NCI-H1417 (cell line): ENCODE data around the gene NKTR.

Experiments
- DNase-seq, 3 experiments: peaks; one replicate each; lab custom pipeline; 2025; lab: John Stamatoyannopoulos, UW

Gene NKTR

DNA sequence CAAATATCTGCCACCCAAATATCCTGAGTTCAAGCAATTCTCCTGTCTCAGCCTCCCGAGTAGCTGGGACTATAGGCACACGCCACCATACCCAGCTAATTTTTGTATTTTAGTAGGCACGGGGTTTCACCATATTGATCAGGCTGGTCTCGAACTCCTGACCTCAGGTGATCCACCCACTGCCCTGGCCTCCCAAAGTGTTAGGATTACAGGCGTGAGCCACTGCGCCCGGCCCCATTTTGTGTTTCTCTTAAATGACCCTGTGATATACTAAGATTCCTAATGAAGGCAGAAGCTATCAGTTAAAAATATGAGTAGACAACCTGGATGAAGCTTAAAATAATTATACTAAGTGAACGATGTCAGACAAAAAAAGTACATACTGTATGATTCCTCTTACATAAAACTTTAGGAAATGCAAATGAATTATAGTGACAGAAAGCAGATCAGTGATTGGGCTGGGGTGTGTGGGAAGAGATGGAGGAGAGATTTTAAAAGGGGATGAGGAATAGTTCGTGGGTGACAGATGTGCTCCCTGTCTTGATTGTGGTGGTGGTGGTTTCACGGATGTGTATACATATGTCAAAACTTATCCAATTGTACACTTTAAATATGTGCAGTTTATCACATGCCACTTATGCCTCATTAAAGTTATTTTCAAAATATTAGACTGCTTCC is 81.0 kb downstream of the NKTR start:
- DNase-seq: no peak

DNA sequence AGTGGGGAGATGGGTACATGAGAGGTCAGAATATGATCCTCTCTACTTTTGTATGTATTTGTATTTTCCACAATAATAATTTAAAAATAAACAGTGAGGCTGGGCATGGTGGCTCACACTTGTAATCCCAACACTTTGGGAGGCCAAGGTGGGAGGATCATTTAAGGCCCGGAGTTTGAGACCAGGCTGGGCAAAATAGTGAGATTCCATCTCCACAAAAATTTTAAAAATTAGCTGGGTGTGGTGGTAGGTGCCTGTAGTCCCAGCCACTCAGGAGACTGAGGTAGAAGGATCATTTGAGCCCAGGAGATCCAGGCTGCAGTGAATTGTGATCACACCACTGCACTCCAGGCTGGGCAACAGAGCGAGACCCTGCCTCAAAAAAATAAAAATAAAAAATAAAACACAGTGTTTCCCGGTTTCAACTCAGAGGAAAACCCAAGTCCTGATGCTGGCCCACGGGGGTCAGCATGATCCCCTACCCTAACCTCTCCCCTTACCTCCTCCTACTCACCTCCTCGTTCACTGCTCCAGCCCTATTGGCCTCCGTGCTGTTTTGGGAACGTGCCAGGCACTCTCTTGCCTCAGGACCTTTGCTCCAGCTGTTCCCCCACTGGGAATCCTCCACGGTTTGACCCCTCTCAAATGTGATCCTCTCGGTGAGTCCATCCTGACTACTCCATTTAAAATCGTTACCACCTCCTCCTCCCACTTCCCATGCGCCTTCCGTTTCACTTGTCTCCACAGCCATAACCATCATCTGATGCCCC is 82.0 kb downstream of the NKTR start:
- no peak for DNase-seq

DNA sequence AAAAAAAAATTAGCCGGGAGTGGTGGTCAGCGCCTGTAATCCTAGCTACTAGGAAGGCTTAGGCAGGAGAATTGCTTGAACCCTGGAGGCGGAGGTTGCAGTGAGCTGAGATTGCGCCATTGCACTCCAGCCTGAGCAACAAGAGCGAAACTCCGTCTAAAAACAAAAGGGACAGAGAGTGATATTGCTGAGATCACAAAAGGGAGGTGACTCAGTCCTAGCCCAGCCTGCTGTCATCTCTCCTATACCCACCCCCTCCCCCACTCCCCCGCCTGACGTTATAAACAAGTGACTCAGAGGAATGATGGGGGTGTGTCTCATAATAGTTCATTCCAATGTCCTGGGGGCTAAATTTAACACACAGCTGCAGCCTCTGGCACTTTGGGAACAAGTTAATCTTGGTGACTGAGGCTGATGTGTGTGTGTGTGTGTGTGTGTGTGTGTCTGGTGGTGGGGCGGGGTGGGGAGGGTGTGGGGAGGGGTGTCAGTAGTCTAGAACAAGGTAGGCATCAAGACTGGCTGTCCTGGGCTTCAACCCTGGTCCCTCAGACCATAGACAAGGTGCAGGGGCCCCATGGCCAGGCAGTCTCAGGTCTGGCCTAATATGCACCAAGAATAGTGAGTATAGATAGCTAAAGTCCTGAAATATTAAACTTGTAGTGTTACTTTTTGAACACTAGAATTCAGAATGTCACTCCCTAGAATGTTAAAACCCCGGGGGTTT is 83.6 kb downstream of the NKTR start:
- peak in 1 of 3 experiments; percentile 1 for DNase-seq

DNA sequence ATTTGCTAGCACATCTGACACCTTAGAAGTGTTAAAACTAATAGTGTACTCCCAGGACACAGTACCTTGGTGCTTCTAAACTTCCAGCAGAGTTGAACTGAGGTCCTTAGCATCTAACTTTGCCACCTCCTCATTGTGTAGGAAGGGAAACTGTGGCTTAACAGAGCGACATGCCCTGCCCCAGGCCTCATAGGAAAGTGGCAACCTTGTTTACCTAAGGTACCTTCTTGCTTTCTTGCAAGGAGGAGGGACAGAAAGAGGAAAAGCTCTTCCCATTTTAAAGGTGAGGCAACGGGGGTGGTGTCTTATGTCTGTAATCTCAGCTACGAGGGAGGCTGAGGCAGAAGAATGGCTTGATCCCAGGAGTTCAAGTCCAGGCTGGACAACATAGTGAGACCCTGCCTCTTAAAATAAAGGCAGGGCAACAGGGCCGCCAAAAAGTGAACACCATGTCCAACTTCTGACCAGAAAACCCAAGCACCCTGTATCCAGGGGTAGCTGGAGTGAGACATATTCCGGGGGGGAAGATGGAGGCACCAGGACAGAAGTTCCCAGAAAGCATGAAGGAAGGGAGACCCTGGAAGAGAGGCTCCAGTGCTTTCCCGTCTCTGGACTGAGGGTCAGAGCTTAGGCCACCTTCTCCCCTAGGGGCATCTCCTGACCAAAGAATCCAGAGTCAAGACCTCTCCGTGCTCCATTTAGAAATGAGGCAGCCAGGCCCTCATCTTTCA is 84.3 kb downstream of the NKTR start:
- no peak for DNase-seq

DNA sequence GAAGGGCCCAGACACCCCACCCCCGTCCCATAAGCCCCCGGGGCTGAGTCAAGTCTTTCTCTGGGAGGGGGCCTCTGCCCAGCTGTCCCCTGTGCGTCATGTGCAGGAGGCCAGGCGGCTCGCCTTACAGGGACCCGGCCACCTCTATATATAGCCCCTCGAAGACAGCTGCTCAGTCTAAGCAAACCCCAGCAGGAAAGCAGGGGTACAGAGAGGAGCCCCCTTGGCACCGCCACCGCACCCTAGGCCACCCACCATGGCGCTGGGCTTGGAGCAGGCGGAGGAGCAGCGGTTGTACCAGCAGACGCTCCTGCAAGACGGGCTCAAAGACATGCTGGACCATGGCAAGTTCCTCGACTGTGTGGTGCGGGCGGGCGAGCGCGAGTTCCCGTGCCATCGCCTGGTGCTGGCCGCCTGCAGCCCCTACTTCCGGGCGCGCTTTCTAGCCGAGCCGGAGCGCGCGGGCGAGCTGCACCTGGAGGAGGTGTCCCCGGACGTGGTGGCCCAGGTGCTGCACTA is 84.9 kb downstream of the NKTR start, which contains the start of gene KLHL40:
TSS of gene KLHL40 (plus strand) at position 175 of the 519 bp plus-strand sequence. CDS start at position 257, 82 bp downstream.
- no peak for DNase-seq

DNA sequence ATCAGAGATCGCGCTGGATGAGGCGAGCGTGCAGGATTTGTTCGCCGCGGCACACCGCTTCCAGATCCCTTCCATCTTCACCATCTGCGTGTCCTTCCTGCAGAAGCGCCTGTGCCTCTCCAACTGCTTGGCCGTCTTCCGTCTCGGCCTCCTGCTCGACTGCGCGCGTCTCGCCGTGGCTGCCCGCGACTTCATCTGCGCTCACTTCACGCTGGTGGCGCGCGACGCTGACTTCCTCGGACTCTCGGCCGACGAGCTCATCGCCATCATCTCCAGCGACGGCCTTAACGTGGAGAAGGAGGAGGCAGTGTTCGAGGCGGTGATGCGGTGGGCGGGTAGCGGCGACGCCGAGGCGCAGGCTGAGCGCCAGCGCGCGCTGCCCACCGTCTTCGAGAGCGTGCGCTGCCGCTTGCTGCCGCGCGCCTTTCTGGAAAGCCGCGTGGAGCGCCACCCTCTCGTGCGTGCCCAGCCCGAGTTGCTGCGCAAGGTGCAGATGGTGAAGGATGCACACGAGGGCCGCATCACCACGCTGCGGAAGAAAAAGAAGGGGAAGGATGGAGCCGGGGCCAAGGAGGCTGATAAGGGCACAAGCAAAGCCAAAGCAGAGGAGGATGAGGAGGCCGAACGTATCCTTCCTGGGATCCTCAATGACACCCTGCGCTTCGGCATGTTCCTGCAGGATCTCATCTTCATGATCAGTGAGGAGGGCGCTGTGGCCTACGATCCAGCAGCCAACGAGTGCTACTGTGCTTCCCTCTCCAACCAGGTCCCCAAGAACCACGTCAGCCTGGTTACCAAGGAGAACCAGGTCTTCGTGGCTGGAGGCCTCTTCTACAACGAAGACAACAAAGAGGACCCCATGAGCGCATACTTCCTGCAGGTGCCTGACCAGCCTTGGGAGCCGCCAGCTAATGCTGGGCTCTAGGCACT is 85.7 kb downstream of the NKTR start:
- DNase-seq: no peak

DNA sequence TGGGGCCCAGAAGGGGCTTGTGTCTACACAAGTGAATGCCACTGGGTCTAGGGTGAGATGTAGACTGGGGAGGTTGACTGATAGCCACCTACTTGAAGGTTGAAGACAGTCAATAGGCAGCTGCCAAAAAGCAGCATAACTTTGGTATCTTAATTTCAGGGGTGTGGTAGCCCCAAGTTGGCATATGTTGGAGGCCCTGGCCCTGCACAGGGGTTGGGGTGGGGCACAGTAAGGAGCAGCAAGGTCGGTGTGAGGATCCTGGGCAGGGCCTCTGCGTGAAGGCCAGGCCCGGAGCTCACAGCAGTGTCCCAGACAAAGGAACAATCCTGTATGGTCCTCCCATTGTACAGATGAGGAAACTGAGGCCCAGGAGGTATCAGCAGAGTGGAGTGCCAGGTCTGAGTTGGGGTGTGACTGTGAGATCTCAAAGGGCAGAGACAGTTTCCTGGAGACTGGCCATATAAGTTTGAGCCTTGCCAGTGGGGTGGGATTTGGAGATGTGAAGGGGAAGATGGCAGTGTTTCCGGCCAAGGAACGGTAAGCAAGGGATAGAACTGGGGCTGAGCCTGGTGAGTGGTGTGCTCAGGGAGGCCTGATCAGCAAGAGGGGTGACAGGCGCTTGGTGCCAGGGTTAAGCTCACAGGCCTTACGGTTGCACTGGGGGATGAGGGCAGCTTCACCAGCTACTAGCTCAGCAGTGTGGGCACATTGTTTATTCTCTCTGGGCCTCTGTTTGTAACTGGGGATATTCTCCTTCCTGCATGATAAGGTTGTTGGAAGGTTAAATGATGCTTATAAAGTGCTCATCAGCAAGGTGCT is 86.6 kb downstream of the NKTR start:
- no peak for DNase-seq

DNA sequence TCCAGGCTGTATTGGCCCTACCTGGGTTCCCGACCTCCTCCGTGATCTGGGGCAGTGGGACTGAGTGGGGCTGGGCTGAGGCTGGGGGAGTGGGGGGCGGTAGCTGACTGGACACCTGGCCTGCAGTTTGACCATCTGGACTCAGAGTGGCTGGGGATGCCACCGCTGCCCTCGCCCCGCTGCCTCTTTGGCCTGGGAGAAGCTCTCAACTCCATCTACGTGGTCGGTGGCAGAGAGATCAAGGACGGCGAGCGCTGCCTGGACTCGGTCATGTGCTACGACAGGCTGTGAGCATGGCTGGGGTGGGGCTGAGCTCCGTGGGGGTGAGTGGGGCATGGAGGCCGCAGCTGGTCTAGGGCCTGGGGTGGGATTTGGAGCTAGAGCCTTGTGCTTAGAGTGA is 87.5 kb downstream of the NKTR start:
- no peak for DNase-seq

DNA sequence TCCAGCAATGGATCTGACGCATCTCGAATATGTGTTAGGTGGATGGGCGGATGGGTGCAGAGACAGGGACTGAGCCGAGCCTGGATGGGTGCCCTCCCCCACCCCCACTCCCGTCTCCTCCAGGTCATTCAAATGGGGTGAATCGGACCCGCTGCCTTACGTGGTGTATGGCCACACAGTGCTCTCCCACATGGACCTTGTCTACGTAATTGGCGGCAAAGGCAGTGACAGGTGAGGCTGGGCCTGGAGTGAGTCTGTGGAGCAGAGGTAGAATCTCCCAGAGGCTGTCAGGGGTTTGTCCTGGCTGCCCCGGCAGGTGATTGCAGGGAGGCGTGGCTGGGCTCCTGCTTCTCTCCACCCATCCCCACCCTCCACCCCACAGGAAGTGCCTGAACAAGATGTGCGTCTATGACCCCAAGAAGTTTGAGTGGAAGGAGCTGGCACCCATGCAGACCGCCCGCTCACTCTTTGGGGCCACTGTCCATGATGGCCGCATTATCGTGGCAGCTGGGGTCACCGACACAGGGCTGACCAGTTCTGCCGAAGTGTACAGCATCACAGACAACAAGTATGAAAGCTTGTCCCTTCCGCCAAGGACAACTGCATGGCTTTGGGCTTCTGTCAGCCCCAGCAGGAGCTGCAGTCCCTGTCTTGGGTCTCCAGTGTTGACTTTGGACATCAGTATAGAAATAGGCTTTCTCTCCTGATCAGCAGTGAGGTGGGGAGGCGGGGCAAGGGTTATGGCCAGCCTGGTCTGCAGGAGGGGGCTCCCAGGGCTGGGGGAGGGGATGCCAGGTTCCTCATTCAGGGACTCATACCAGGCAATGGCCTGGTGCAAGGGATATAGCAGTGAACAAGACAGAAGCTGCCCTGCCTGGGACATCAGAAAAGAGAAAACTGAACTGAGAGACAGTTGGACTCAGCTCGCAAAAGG is 88.3 kb downstream of the NKTR start:
- no peak for DNase-seq

DNA sequence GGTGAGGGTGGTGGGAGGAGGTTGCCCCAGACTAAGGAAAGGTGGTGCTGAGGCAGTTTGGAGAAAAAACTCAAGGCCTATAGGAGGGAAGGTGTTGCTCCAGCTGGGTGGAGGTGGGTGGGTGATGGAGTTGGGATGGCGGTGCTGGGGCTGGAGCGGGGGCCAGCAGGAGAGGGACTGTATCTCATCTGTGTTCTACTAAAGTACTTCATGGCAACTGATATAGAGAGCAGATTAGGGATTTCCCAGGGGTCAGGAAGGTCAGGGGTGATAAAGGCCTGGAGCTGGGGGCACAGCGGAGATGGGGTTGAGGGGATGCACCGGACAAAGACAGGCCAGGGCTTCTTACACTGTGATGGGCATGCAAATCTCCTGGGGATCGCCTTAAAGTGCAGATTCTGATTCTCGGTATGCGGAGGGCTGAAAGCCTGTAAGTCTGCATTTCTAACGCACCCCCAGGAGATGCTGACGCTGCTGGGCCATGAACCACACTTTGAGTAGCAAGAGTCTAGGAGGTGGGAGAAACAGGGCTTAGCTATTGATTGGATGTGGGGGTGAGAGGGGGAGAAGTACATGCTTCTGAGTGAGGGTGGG is 89.0 kb downstream of the NKTR start:
- DNase-seq: no peak

DNA sequence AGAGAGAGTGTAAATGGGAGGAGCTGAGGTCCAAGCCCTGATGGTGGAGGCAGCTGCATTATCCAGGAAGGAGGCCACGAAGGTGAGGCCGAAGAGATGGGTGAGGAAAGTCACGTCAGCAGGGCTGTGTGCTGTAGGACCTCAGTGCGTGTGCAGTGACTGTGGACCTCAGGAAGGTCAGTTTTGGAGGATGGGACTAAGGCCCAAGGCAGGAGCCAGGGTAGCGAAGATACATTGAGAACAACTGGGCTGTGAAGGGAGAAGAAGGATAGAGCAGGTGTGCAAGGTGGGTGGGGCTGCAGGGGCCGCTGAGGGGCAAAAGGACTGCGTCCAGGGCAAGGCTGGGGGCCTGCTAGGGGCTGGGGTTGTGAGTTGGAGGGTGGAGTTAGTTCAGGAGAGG is 89.7 kb downstream of the NKTR start:
- DNase-seq: no peak

DNA sequence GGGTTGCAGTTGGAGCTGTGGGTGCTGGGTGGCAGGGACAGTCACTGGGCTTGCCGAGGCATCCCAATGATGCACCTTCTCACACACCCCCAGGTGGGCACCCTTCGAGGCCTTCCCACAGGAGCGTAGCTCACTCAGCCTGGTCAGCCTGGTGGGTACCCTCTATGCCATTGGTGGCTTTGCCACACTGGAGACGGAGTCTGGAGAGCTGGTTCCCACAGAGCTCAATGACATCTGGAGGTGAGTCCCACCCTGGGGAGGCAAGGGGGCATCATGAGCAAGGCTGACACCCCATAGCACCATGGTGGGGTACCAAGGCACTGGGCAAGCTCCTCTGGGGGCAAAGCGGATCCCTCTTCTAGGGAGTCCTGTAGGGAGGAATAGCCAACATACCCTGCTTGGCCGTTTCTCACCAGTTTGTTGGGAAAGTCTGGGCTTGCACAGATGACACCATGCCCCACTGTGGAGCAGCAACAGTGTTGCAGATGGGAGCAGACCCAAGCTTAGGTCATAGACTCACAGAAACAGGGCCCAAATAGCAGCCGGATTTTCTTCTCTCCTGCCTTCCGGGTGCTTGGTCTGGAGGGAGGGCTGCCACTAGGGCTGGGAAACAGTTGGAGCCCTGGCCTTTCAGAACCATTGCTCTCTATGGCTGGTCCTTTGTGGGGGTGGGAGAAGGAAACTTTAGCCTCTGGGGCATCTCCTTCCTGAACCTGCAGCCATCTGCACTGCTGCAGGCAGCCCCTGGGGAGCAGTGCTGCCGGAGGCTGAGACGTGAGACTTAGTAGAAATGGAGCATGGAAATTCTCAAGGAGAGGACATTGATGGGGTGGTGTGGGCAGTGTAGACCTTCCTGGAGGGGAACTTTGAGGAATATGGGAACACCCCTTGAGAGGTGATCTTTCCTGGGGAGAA is 90.5 kb downstream of the NKTR start:
- DNase-seq: no peak

DNA sequence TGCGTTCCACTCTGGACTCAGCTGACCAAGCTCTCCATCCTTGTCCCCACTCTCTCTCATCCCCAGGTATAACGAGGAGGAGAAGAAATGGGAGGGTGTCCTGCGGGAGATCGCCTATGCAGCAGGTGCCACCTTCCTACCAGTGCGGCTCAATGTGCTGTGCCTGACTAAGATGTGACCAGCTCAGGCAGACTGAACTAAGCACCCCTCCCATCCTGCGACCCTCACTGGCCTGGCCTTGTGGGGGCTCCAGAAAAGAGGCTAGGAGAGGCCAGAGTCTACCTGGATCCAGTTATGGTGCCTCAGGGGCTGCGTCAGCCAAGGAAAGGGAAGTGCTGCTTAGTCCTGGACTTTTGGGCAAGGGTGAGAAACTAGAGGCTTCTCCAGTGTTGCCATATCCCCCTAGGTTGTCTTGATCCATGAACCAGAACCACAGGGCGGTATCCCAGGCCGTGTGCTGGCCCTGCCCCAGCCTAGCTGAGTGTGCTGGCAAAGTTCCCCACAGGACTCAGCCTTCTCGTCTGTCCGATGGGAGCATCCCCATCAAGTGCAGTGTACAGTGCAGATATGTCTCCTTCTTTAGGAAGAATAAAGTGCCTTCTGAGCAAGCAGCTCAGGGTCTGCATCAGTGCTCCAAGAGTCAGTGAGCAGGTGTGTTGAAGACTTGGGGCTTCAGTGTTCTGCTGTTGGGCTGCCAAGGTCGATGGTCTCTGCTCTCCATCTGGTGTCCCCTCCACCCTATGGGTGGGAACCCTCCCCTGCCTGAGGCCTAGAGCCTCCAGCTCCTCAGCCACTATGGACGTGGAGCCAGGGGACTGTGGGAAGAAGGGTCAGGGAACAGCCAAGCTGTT is 91.6 kb downstream of the NKTR start:
- no peak for DNase-seq

DNA sequence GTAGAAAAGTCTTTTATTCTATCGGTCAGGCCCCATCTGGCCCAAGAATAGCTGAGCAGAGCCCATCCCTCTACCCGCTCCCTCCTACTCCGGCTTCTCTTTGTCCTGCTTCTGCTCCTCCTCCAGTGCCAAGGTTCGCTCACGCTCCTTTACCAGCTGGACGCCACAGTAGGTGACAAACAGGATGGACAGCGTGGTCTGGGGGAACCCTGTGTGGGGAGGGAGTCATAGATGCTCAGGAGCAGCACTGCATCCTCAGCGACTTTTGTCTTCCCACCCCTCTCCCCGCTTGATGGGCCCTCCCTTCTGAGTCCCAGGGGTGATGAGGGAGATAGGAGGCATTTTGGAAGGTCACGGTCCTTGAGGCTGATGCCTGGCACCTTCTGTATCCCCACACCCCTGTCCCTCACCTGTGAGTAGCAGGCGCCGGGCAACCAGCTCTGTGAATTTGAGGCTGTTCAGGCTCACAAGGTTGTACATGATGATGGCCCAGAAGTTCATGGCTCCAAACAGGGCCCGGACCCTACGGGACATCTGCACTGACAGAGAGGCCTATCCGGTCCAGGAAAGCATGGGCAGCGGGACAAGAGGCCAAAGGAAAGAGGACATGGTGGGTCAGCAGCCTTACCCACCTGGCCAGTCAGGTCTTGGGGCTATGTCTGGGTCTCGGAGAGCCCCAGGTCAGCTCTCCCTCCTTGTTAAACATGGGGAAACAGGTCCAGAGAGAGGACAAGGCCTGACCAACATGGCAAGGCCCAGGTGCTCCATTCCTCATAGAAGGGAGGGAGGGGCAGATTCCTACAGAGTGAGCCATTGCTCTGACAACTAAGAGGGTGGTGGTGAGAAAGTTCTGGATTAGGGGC is 92.4 kb downstream of the NKTR start:
- DNase-seq: no peak

DNA sequence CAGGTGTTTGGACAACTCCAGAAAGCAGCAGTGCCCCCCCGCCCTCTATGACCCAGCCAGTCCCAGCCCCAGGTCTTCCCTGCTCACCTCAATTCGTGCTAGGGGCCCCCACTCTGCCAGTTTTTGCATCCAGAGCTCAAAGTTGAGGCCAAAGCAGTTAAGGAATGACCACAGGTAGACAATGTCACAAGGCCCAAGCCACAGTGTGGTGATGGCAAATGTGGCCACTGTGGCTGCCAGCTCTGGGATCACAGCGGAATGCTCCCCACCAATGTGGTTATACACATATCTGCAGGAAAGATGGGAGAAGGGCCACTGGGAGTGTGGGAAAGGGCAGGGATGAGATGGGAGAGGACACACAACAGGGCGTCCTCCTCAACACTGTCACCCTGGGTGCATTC is 93.0 kb downstream of the NKTR start:
- no peak for DNase-seq
